LNCAP (cell line): ENCODE data around the gene RXRA.

Experiments used
- TF ChIP-seq, protein P1 (sequence below): fragments of 450-650 bp; IDR thresholded peaks from 2 replicates; pipeline ENCODE4 v1.5.1; 2017; ENCODE audit warnings: mild to moderate bottlenecking

The RXRA gene

DNA sequence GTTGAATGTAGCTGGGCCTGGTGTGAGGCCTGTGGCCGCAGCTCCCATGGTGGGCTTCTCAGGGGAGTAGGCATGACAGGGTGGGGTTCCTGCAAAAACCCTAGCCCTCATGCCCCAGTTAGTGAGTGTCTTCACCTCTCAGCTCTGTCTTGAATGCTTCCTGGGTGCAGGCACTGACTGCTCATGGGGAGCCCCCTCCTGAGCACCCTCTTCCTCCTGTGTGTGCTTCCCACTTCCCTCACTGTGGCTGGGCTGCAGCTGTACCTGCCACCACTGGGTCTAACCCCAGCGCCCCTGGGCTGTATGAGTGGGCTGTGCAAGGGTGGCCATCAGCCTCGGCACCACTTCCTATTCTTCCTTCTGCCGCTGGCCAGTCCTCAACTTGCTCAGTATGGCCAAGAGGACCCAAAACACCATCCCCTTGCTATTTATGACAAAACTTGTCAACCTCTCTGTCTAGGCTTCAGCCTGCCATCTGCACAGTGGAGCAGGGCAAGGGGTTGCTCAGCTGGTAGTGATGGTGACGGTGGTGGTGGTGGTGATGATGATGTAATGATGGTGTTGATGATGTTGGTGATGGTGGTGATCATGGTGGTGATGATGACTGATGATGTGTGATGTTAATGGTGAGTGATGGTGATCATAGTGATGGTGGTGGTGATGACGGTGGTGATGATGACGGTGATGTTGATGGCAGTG is 67.5 kb downstream of the RXRA start:
- TF ChIP-seq, protein P1, sequence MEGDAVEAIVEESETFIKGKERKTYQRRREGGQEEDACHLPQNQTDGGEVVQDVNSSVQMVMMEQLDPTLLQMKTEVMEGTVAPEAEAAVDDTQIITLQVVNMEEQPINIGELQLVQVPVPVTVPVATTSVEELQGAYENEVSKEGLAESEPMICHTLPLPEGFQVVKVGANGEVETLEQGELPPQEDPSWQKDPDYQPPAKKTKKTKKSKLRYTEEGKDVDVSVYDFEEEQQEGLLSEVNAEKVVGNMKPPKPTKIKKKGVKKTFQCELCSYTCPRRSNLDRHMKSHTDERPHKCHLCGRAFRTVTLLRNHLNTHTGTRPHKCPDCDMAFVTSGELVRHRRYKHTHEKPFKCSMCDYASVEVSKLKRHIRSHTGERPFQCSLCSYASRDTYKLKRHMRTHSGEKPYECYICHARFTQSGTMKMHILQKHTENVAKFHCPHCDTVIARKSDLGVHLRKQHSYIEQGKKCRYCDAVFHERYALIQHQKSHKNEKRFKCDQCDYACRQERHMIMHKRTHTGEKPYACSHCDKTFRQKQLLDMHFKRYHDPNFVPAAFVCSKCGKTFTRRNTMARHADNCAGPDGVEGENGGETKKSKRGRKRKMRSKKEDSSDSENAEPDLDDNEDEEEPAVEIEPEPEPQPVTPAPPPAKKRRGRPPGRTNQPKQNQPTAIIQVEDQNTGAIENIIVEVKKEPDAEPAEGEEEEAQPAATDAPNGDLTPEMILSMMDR, result no peak

DNA sequence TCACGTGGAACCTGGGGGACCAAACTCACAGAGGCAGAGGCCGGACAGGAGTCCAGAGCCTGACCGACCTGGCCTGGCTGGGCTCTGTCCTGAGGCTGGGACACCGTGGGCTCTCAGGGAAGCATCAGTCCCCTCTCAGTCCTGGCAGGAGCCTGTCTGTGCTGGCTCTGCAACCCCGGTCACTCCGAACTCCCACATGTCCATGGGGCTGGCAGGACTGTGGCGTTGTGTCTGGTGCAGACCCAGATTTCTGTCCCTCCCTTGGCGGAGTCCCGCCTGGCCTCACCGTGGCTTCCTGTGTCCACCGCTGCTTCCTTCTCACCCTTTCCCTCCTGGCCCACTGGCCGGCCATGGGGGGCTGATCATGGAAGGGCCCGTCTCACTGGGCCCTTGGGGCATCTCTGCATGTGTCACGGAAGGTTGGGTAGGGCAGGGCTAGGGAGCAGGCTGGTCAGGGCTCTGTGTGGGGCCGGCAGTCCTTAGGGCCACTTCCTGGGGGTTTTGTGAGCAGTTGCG is 68.8 kb downstream of the RXRA start:
- TF ChIP-seq, protein P1, result no peak

DNA sequence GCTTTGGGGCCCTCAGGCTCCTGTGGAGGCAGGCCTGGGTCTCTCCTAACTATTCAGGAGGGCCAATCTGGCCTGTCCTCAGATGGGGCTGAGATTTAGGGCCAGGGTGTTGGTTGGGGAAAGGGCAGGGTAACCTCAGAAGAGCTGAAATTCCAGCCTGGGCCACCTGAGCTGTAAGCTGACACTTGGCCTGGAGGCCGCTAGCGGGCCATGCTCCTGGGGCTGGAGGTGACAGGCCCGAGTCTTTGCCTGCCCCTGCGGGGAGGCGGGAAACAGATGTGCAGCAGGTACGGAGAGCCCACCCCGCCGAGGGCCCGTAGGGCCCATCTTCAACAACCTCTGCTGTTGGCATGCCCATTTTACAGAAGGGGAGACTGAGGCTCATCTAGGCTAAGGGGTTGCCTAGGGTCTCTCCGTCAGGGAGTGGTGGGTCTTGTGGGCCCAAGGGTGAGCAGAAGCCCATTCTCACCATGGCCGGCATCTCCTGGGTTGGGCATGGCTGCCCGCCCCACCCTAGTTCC is 69.5 kb downstream of the RXRA start:
- TF ChIP-seq, protein P1, result no peak

DNA sequence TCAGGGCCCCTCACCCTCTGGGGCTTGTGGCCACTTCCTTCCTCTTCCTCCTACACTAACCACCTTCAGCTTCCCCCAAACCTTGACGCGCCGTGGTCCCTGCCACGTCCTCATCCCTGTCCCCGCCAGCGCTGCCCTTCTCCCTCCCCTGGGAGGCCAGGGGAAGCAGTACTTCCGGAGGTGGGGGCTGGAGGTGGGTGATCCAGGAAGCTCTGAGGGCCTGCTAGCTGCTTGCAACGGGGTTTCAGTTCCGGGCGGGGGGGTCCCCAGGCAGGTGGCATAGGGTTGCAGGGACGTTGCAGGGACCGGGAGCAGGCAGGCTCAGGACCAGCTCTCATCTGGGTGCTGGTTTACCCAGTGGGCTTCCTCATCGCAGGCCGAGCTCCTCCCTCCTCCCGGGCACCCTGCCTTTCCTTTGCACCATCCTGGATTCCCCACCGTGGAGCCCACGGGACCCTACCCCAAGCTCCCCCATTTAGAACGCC is 70.0 kb downstream of the RXRA start:
- TF ChIP-seq, protein P1, result no peak

DNA sequence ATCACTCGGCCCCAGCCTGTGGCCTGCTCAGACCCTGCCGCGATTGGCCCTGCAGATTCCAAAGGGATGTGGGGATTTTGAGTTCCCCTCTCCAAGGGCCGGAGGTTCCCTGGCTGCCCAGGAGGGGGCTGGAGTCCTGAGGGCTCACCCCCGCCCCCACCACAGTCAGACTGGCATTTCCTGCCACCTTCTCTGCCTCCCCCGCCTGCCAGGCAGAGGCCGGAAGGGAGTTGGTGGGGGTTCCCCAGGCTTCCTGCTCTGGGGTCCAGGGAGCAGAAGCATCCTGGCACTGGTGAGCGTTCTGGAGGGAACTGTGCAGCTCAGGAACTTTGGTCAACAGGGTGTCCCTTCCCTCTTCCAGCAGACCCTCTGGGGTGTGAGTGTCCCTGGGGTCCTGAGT is 70.6 kb downstream of the RXRA start:
- TF ChIP-seq, protein P1, result no peak

DNA sequence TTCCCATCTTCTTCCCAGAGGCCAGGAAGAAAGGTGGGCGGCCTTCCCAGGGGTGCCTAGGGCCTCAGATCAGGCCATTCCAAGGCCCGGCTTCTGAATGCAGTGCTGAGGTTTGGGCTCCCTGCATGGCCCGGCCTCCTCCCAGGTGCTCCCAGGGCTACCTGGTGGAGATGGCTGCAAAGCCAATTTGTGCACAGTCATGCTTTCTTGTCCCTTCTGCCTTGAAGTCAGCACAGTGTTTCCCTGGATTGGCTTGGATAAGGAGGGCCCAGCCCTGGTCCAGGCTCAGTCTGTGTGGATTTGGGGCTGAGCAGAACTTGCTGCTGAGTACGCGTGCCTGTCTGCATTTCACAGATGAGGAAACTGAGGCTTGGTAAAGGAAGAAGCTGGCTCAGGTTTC is 72.5 kb downstream of the RXRA start:
- TF ChIP-seq, protein P1, result no peak

DNA sequence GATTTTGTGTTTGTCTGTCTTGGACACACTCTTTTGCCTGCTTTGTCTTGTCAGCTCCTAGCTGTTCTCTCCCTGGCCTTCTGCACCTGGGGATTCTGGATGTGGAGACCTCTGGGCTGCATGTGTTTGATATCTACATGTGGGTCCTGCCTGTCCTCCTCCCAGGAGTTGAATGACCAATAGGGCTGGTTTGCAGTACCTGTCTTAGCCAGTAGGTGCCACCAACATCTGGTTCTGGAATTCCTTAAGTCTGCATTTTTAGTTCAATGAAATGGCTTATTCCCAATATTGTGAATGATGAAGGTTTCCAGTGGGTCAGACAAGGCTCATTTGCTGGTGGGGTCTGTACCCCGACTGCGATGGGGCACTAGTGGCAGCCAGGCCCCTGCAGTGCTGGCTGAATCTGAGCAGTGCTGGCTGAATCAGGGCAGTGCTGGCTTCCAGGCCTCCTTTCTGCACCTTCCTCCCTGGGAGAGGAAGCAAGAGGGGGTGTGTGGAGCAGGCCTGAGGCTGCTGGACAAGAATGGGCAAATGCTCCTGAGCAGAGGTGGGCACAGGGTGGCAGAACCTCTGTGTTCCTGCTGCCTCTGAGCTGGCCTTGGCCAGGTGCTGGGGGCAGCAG is 73.3 kb downstream of the RXRA start:
- TF ChIP-seq, protein P1, result peak; percentile 68
